GM19395 (cell line): Measurements from ENCODE around the gene HELZ.
"Not testable (repeated sequence)": the region's sequence is repeated elsewhere in the genome, so short reads cannot be mapped to it uniquely, and the experiment has no call there.

Experiments
- ATAC-seq: cut with Tn5 transposase; IDR thresholded peaks from one replicate; pipeline ENCODE4 v1.9.1; 2021; ENCODE audit warnings: mild to moderate bottlenecking, moderate library complexity; ENCODE audit not compliant: unreplicated experiment

Gene HELZ

DNA sequence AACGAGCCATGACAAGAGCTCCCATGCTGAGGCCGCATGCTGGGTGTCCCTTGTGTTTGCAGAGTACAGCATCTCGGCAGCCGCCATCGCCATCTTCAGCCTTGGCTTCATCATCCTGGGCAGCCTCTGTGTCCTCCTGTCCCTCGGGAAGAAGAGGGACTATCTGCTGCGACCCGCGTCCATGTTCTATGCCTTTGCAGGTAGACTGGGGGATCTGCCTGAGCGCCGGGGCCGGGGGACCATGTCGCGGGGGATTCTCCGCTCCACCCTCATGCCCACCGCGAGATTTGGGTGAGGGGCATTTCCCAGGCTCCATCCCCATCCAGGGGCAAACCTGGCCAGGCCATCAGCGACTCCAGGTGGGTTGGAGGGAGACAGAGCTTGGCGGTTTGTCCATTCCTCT is 190.0 kb downstream of the HELZ start:
- ATAC-seq, result no peak

- no peak for ATAC-seq
These were observed 190.4 kb downstream of the HELZ start for GRCh38 chr17:67054608-67055007.

DNA sequence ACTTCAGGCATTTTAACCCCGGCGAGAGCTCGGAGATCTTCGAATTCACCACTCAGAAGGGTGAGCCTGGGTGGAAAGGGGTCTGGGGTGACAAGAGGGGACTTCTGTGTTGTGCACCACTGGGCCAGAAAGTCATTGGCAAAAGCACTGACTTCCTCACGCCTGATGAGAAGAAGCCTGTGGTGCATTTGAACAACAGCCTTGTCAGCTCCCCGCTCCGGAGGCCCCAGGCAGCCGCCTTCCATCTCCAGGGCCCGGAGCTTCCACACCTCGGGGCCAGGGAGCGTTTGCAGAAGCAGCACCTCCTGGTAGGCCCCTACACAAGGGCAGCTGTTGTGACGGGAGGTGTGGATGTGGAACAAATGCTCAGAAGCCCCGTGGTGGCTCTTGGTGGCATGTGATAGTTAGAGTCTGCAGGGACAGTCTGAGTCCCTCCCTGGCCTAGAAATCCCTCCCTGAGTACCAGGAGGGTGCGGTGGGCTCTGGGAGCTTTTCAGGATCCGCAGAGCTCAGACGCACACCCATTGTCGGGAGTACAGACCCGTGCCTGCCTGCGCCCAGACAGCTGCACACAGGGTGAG is 190.9 kb downstream of the HELZ start:
- no peak for ATAC-seq

DNA sequence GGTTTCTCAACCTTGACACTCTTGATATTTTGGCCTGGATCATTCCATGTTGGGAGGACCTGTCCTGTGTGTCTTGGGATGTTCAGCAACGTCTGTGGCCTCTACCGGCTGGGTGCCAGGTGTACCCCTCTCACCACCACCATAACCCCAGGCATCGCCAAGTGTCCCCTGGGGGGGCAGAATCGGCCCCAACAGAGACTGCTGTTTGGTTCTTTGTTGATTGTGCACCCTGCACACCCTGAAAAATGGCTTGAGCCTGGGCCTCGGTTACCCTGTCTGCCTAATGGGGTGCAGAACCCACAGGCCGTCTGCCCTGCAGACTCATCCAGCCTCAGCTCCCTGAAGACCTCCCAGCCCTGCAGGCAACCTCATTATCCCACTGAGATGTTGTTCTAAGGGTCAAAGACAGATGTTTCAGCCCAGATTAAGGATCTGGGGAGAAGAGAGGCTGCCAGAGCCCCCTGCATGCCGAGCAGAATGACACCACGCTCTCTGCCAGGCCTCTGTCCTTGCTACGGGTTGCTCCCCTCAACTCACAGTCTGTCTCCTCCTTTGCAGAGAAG is 191.5 kb downstream of the HELZ start:
- no peak for ATAC-seq

- no peak for ATAC-seq
These were observed 192.1 kb downstream of the HELZ start for GRCh38 chr17:67052720-67053437.

GRCh38 chr17:67051837-67052236 is 193.2 kb downstream of the HELZ start:
- ATAC-seq, result no peak

DNA sequence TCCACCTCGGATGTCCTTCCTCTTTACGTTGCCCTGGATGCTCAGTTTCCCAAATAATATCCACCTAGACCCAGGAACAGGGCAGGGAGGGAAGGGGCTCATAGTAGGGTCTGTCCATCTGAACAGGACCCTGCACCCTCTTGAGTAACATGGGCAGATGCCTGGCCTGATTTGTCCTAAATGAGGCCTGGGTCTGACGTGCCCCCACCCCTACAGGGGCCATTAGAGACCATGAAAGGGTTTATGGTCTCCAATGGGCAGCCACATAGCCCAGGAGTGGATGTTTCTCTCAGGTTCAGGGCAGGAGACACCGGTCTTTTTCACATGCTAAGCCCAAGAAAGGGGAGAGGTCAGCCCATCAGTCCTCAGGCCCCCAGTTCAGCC is 193.8 kb downstream of the HELZ start:
- no peak for ATAC-seq

- no peak for ATAC-seq
These were observed 194.4 kb downstream of the HELZ start for GRCh38 chr17:67050471-67051154.

DNA sequence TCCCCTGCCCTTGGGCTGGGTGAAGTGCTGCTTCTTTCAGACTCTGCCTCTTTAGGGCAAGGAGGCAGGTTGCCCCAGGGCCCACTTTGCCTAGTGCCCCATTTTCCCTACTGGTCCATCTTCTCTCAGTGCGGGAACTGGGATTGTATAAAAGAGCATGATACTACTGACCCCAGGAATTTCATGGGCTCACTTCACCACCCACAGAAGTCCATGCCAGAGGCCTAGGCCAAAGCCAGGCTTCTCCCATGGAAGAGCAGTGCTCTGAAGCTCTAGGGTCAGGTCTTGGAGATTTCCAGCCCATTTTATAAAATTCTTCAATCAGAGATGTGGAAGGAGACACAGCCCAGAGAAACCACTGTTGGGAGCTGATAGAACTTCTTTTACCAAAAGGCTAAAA is 194.9 kb downstream of the HELZ start:
- ATAC-seq, result no peak

- ATAC-seq, result no peak
These were observed 195.8 kb downstream of the HELZ start for GRCh38 chr17:67049025-67049739.

DNA sequence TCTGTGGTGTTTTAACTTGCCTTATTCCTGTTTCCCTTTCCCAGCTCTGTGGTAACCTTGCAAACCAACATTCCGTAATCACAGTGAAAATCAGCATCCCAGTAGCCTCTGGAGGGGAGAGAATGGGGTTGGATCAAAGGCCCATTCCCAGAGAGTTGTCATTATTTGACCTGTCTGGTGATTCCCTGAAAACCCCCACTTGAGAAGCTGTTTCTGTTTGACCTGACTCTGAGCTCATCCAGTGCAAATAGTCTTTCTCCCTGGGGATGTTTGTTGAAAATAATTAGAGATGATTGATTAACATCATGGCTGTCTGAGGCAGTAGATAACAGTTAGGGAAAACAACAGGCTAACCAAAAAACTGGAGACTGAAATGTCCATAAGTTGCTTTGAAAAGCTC is 197.6 kb downstream of the HELZ start:
- no peak for ATAC-seq

- ATAC-seq, result no peak
These were observed 198.6 kb downstream of the HELZ start for GRCh38 chr17:67046398-67046797.

DNA sequence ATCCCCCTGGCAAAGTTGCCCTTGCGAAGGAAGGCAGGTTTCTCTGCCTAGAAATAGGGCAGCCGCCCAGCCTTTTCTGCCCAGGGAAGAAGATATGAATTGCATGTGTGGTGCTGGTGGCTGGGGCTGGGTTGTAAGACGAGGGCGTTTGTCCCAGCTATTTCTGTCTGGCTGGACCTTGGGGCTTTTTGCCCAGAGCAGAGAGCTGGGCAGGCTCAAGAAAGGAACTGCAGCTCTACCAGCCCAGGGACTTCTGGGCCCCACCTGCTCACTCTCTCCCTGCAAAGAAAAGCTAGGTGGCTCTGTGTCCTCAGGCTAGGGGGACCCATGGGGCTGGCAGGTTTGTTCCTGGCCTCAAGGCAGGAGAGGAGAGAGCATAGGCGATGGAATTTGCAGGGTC is 200.1 kb downstream of the HELZ start:
- ATAC-seq, result no peak

DNA sequence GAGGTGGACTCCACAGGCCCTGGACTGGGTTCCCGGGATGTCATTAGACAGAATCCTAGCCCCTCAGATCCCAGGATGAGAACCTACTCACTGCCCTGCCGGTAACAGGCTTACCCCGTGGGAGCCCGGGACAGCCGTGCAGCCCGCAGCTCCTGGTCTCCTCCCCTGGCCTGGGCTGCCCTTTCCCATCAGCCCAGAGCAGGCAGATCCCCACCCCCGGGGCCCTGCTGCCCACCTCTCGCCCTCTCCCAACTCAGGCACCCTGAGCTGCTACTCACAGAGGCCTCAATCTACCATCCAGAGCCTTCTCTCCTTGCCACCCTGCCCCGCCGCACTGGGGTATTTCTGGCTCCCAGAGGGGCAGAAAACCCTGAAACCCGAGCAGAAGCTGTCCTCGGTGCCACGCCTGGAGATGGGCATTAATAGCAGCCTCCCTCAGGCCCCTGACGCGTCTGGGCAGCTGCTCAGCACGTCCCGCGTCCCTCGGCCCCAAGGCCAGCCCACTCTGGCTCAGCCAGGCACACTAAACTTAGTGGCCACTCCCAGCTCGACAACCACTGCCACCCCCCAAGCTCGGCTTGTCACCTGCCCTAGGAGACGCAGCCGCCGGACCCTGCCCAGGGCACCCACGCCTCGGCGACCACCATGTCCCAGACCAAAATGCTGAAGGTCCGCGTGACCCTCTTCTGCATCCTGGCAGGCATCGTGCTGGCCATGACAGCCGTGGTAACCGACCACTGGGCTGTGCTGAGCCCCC is 200.8 kb downstream of the HELZ start, which contains the start of gene CACNG1:
CACNG1 (plus strand) TSS at position 539 of the 757 bp plus-strand sequence; CDS start at position 646, 107 bp downstream.
- no peak for ATAC-seq

DNA sequence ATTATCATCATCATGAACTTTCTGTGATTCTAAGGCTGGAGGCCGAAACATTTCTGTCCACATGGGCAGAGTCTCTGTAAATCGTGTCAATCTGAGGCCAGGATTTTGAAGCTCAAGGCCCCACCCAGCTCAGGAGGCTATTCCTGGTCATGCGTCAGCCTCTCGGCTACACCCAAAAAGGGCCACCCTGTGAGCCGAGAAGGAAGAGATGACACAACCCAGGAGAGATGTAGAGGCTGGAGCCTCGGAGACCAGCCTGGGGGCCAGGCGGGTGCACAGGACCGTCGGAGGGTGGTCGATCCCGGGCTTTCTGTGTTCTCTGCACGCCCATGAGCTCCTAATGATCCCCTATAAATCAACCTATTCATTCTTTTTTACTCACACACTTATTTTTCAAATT is 201.7 kb downstream of the HELZ start:
- no peak for ATAC-seq

DNA sequence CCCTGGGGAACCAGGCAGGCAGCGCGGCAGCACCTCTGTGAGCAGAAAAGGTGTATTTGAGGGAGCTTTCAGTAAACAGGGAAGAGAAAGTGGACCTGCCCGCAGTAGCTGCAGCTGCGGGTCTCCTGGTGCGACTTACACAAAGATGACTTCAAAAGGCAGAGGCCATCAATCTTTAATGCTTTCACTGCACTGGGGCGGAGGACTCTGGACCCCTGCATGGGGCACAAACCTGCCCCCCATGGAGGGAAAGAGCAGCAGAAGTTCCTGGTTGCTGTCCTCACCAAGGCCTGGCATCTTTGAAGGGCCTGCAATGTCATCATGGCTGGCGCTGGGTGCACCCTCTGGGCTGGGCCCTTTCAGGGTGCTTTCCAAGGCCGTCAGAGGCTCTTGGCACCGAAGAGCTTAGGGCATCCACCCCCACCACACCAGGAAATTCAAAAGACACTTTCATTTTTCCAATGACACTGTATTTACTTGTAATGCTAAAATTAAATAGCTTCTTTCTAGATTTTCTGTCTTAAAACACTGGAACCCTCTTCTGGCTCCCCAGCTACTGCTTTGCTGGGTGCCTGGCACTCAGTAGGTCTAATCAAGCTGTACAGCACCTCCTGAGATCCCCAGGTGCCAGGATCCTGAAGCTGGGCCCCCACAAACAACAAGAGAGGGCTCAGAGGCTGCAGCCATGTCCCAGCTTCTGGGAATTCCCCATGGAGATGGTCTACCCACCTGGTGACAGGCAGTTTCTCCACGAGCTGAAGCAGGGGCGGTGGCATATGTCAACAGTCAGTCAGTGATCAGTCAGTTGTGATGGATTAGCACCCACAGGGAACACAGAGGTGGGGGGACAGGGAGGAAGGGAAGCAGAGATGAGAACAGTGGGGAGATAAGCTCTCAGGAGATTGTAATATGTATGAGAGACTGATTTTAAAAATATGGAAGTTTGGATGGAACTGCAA is 202.8 kb downstream of the HELZ start:
- no peak for ATAC-seq

DNA sequence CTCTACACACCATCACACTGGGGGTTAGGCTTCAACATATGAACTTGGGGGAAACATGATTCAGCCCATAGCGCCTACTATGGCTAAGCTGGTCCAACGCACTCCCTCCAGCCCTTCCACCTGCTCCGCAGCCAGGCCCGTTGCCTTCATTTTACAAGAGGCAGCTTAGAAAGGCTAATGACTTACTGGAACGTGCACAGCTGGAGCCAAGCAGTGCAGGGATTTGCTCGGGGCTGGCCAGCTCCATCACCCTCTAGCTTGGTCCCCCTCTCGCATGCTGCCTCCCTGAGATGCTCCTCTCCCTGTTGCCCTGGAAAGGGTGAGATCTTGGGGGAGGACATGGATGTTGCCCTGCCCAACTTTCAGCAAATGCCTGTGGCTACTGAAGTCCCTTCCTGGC is 203.5 kb downstream of the HELZ start:
- no peak for ATAC-seq

DNA sequence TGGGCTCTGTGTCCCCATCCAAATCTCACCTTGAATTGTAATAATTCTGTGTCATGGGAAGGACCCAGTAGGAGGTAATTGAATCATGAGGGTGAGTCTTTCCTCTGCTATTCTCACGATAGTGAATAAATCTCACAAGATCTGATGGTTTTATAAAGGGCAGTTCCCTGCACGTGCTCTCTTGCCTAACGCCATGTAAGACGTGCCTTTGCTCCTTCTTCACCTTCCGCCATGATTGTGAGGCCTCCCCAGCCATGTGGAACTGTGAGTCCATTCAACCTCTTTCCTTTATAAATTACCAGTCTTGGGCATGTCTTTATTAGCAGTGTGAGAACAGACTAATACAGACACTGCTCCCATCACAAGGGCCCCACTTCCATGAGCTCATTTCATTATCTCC is 203.9 kb downstream of the HELZ start:
- not testable (repeated sequence) for ATAC-seq

DNA sequence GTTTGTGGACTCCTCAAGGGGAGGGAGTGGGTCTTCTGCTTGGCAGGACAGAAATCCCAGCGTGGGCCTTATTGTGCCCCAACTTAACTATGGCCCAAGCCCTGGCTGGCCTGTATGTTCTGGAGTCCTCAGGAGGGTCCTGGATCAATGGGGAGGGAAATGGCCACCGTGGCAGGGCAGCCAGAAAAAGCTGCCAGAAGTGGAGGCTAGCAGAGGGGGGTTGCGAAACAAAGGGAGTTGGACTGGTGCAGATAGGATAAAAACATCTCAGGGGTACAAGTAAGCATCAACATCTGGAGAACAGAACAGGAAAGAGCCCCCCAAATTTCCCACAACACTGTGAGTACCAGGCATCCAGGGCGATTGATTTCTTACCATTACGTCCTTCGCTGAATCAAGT is 204.3 kb downstream of the HELZ start:
- no peak for ATAC-seq
